ENCODE results near the gene ESAM.

The ESAM gene

DNA sequence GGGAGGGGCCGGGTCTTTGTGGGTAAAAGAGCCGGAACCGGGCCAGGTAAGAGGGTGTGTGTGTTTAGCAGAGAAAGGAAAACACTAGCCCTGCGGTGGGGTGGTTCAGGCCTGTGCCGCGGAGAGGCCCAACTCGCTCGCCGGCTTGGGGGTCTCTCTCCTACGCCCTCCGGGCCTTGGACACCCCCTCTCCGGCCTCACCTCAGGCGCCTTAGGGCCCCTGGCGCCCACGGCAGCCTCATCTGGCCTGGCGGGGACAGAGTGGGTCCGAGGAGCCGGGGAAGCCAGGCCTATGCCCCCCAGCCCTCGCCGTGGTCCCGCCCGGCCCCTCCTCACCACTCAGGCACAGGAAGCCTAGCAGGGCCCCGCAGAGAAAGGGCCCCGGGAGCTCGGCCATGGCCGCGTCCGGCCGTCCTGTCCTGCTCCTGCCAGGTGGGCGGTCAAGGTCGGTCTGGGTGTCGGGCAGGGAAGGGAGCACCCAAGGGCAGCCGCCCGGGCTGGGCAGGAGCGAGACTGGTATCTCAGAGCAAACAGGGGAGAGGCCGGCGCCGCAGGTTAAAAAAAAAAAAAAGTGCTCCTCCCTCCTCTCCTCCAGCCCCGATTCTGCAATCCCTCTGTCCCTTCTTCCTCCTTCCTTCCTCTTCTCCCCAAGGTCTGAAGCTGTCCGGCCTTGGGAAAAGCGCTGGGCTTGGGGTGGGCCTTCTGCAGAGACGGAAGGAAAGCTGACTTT lies 10.2 kb downstream of the ESAM start, which contains the start of gene VSIG2:
TSS of gene VSIG2 (minus strand) at position 515 of the 730 bp plus-strand sequence. CDS start at position 397, 118 bp downstream.
- DNase-seq: no peak

DNA sequence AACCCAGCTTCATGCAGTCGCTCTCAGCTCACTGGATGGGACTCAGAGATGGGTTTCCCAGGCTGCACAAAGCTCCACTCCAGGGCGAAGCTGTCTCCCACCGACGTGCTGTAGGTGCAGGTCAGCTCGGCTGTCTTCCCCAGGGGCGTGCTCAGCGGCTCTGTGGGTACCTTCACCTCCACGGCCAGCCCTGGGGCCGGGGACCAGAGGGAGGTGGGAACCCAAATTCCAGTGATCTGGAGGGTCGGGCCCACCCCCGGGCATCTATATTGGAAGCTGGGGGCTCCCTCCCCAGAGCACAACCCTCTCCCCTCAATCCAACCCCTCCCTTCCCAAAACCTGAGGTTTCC lies 10.7 kb downstream of the ESAM start:
- no peak for DNase-seq

DNA sequence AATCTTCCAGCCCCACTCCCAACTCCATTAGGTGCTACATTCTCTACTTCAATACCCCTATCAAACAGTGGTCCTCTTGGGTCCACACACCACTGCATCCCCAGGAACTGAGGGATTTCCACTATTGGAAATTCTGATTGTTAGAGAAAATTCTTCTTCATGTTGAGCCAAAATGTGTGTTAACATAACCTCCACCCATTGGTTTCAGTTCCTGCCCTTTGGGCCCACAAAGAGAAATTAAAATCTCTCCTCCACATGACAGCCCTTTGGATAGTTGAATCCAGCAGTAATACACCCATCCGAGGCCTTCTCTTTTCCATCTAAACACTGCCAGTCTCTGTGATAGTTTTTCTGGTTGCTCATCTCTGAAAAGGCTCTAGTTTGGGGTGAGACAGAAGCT lies 12.2 kb downstream of the ESAM start:
- DNase-seq: no peak

DNA sequence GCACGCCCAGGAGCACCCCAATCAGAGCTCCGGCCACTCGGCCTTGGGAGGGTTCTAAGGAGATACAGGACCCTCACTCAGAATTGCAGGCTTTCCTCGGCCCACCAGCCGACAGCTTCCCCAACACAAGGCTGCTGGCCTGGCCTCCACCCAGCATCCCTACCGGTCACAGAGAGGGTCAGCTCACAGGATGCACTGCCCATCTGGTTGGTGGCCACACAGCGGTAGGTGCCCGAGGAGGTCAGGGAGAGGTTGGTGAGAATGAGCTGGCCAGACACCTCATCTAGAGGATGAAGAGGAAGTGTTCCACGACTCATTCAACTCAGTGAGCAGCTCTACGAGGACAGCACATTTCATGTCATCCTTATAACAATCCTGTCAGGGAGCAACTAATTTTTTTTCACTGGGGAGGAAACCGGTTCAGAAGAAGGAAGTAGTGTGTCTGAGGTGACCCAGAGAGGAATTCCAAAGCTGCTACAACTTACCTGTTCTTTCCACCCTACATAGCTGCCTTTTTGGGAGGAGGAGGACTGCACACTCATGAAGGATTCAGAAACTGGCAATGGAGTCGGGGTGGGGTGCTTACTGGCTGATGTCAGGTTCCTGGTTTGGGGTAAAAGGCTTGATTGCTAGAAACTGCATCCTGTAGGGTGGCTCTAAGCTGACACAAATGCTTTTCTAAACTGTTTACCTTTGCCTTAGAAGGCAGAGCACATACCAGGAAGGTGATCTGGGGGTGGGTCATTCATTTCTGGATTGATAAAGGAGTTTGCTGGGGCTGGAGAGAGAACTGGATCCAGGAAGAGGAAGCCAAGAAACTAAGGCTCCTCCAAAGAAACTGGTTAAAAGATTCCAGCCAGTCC lies 13.4 kb downstream of the ESAM start:
- DNase-seq: no peak

DNA sequence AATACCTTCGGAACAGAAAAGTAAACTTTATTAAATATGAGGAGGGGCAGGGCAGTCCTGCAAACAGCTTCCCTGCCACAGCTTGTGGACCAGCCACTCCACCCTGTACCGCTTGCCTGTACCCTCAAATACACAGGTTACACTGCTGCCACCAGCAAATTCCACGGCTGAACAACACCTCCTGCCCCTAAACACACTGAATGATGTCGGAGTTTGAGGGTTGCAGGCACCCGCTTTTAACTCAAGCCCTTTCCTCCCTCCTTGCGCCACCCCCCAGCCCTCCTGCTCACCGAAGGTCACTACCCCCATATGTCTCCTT lies 14.0 kb downstream of the ESAM start:
- DNase-seq: no peak

DNA sequence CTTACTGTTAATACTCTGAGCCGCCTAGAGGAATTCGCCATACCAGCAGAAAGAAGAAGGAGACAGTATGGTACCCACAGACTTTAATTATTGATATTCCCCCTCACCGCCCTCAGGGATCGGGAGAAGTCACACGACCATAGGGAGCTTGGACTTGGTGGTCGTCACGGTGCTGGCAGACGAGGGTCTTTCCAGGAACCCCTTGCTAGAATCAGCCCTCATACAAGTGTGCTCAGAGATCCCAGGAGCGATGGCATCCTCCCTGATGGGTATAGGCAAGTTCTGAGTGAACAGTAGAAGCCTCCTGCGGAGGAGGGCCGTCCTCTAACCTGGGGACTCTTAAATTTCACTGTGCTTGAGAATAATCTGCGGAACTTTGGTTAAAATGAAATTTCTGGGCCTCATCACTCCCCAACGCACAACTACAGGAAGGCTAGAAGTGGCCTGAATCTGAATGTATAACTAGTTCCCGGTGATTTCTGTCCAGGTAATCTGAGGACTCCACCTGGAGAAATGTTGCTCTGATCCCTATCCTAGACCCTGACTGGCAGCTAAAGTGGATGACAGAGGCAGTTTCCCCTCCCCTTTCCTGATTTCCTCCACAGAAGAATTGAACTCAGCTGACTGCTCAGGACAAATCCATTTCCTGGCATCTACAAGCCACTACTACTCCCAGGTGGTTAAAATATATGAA lies 14.5 kb downstream of the ESAM start:
- DNase-seq: no peak

DNA sequence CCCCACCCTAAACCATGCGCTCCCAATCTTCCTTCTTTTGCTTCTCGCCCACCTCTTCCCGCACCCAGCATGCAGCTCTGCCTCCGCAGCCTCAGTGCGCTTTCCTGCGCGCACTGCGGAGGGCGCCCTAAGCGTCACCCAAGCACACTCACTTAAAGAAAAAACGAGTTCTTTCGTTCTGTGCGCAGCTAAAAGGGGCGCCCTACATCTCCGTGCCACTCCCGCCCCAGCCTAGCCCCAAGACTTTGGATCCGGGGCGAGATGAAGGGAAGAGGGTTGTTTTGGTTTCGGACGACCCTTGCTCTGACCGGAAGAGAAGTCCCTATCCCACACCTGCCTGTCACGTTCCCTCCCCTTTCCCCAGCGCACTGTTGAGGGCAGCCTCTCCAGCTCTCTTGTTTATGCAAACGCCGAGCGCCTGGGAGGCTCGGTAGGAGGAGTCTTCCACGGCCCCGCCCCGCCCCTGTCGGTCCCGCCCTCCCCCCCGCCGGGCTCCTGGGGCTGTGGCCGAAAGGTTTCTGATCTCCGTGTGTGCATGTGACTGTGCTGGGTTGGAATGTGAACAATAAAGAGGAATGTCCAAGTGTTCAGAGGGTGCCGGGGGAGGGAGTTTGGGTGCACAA lies 15.4 kb downstream of the ESAM start:
- peak; percentile 65 for DNase-seq

DNA sequence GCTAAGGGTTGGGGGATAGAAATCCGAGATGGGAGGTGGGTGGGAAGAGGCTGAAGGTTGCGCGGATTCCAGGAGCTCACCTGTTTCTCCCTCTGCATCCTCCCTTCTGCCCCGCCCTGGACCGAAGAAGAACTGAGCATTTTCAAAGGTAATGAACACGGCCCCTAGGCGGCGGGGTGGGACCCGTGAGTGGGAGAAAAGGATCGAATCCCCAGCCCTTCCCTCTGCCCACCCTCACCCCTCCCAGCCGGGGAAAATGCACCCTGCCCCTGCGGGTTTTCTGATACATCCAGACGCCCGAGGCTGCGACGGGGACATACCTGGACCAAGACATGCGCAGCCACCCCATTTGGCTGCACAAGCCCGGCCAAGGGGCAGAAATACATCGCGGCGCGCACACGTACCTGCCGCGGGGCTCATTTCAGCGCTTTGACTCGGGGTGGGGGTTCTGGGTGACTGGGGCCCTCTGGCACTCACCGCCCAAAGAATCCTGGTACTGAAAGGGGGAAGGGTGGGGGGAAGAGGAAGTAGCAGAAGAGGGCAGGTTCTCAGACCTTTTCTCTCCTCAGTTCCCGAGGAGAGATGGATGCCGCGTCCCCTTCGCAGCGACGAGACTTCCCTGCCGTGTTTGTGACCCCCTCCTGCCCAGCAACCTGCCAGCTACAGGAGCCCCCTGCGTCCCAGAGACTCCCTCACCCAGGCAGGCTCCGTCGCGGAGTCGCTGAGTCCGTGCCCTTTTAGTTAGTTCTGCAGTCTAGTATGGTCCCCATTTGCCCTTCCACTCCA lies 16.1 kb downstream of the ESAM start:
- no peak for DNase-seq

DNA sequence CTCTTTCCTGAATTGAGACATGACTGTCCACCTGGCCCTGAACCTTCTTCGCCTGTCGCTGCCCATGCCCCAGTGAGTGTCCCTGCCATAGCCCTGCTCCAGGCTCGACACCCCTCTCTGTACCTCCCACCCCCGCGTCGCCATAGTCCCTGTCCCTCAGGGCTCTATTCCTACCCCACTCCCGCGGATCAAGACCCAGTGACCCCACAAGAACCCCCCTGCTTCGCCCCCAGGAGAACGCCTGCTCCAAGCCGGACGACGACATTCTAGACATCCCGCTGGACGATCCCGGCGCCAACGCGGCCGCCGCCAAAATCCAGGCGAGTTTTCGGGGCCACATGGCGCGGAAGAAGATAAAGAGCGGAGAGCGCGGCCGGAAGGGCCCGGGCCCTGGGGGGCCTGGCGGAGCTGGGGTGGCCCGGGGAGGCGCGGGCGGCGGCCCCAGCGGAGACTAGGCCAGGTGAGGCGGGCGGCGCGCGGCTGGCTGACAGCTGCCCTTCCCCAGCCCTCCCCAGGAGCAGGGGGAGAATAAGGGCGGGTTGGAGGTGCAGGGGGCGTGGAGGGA lies 16.7 kb downstream of the ESAM start:
- no peak for DNase-seq

DNA sequence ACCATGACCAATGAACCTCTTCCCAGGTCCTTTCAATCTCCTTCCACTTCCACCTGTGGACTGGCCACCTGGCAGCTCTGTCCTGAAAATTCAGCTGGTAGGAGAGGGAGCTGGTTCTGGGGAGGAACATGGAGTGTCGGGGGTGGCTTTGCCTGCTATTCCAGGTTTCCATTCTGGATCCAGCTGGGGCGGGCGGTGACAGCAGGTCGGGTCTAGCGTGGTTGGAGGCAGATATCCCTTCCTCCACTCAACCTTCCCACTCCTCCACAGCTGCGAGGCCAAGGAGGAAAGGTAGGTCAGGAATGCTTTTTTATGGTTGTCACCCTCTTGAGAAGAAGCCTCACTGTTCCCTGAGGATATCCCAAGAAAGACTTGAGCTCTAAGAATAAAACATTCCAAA lies 19.0 kb downstream of the ESAM start:
- no peak for DNase-seq

DNA sequence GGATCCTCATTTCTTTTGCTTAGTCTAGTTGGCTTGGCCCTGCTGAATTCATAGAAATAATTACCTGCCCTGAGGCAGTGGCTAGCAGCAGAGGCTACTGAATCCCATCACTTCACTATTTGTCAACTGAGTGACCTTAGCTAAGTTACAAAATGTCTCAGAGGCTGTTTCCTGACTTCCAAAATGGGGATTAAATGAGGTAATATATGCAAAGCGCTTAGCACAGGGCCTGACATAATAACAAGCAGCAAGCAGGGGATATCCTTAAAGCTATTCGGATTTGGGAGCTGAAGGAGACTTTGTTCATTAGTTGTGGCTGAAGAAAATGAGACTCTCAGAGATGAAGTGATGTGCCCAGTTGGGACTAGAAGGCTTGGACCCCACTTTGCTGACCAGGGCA lies 19.5 kb downstream of the ESAM start:
- no peak for DNase-seq

DNA sequence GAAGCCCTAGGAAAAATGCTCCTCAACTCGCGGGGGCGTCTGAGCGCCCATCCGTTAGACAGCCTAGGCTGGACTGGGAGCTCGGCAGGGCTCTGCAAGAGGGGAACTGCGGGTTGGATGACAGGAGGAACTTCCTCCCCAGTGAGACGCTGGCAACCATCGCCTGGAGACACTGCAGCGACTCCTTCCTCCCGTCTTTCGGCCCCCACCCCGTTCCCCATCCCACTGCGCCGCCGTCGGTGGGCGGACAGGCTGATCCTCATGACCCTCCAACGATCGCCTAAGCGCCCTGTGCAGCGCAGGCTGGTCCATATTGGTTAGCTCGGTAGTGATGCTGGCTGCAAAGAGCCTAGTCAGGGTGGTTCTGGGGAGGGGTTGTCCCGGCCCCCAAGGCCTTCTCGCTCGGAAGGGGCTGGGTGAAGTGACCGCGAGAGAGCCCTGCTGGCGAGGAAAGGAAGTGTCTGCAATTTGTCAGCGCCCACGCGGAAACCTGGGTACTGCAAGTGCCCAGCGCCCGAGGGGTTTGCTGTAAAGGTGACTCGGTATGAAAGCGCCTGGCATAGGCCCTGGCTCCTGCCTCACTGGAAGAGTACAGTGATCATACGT lies 21.7 kb downstream of the ESAM start:
- peak; percentile 52 for DNase-seq

DNA sequence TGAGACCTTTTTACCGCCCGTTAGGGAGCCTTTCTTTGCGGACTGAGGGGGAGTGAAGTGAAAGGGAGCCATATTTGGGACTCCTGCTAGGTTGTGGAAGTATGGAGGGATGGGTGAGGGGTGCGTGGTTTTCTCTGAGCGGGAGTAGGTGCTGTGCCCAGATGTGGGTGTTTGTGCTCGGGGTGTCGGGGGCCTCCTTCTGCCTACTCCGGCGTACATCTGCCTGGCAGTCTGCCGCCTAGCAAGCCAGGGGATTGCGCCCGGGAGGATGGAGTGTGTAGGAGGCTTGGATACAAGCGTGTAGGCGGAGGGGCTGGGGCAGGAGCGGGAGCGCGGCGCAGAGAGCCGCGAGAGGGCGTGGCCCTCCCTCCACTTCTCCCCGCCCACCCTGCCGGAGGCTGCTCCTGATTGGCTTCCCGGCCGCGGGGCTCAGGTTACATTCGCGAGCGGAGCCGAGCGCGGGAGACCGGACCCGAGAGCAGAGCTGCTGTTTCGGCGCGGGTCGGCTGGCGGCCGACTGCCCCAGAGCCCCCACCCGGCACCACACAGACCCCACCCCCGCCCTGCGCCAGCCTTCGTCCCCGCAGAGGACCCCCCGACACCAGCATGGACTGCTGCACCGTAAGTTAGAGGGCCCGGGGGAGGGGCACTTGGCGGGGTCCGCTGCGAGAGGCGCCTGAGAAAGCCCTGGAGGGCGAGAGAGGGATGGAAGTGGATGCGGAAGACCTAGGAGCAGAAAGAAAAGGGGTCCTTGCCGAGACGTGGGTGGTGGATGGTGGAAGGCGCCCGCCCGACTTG lies 22.4 kb downstream of the ESAM start, which contains the start of gene NRGN:
TSS of gene NRGN (plus strand) at position 464 of the 798 bp plus-strand sequence. CDS start at position 607, 143 bp downstream.
- peak; percentile 97 for DNase-seq

DNA sequence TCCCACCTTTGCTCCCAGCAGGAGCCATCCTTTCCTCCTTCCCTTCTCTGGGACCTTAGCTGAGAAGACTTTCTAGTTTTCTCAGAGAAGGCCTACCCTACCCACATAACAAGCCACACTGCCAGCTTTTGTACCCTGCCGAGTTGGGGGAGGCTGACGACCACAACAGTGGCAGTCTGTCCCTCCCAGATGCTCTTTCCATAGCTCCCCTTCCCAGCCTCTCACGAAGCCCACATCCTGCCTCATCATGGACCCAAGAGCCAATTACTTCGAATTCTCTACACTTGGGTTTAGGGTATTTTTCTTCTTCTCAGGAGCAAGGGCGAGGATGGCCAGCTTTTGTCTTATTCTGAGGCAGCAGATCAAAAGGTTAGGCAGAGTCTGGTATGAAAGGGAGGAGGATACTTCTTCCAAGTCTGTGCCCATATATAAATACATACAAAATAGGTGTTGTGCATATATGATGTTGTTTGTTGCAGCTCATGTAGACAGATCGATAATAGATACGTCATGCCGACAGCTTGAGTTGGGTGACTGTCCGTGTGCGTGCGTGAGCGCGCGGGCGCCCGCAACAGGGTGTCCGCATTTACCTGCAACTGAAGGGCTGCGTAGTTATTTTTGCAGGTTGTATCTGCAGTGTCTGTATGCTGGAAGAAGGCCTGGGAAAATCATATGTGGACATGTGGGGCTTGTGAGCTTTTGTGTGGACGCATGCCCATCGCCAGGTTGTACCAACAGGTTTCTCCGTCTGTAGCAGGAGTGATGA lies 23.2 kb downstream of the ESAM start:
- no peak for DNase-seq

DNA sequence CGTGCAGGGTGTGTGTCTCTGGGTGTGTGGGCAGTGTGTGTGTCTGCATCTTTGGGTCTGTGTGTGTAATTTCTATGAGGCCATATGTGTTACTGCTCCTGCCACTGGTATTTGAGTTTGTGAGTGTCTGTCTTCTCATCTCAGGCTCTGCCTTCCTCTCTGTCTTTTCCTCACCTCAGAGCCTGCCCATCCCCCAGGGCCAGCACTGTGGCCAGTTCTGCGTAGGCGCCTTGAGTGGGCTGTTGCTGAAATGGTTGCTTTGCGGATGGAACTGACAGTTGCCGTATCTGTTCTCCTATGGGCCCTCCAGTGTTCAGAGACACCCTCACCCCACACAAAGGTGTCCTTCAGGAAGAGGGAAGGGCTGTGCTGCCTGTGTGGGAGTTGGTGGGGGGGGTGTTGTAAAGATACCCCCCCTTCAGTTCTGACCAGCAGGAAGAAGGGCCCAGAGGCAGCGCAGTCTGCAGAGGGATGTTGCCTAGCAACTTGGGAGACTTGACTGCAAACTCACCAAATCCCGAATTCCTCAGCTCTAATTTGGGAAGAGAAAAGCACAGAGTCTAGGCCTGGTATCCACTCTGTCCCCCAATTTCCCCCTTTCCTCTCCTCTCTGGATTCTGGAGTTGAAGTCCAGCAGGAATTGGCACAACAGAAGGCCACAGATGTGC lies 24.3 kb downstream of the ESAM start:
- no peak for DNase-seq

DNA sequence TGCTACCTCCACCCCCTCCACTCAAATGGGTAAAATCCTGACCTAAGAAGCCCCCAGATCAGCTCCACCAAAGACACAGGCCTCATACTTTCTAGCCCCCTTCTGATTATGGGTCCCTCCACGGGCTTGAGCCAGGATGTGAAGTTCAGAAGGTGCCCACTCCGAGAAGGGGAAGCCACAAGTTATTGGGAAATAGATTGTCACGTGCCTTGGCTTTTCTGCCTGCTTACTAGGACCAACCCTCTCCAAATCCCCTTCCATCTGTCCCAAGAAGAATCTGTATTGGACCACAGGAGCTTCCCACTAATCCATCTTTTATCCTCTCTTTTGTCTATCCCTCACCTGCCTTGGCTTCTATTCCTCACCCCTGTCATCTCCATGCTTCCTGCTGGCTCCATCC lies 25.4 kb downstream of the ESAM start:
- DNase-seq: no peak

DNA sequence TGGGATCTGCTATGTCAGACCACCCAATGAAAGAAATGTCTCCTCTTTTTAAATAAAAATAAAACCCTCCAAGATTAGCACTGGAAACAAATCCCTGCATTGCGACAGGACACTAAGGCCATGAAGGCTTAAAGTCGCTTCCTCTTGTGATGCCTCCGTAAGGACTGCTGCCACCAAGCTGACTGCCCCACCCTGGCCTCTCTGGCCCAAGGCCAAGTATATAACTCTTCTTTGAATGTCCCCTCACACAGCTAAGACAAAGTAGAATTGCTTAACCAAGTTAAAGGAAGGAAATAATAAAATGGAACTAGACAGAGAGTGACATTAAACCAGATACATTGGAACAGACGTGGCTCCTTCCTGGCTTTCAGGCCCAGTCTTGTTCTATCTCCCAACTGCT lies 29.9 kb downstream of the ESAM start:
- DNase-seq: no peak

DNA sequence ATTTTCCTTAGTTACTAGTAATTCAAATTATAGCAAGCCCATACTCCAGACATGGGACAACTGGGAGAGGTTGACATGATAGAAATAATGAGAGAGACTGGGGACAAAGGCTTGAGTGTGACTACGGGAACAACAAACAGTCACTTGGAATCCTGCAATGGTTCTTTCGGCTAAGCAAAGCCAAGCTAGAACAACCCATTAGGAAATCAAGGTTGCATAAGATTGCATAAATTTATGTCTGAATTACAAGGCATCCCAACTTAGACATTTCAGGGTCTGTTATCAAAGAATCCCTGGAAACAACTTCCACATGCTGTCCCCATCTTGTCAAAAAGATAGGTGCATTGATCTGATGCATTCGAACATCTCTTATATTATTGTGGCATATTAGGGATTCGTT lies 32.5 kb downstream of the ESAM start:
- no peak for DNase-seq

DNA sequence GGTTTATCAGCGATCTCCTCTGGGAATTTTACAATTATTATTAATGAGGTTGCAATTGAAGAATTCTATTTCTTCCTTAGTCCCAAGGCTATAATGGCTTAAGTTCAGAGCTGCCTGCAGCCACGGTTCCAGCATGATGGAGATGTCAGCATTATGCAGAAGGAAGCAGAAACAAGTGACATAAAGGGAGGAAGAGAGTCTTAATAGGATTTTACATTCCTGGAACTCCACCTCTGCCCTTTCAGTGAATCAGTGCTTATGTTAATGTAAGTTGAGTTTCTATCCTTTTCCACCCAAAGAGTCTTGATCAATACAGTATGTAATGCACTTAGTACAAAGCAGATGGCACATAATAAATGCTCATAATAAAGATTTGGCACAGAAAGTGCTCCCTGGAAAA lies 34.0 kb downstream of the ESAM start:
- DNase-seq: no peak

Measured in eye (tissue), 1 donor.